HG03064 (cell line): Measurements from ENCODE around the gene MRPS16.

Experiments used
- ATAC-seq: cut with Tn5 transposase; IDR thresholded peaks from one replicate; pipeline ENCODE4 v1.9.1; 2021; ENCODE audit warnings: low read depth; ENCODE audit not compliant: unreplicated experiment

Gene MRPS16

GRCh38 chr10:73244866-73245477 is 7.5 kb downstream of the MRPS16 start:
- no peak for ATAC-seq

- no peak for ATAC-seq
These were observed 12.5 kb downstream of the MRPS16 start for GRCh38 chr10:73239908-73240307.

GRCh38 chr10:73238990-73239566 is 13.4 kb downstream of the MRPS16 start:
- ATAC-seq: no peak

- ATAC-seq: no peak
These were observed 17.7 kb downstream of the MRPS16 start for GRCh38 chr10:73234695-73235094.

GRCh38 chr10:73233883-73234282 is 18.6 kb downstream of the MRPS16 start:
- ATAC-seq: no peak

- no peak for ATAC-seq
These were observed 19.6 kb downstream of the MRPS16 start for GRCh38 chr10:73232887-73233286.

GRCh38 chr10:73229567-73229966 is 22.9 kb downstream of the MRPS16 start:
- ATAC-seq: no peak

GRCh38 chr10:73228247-73228646 is 24.2 kb downstream of the MRPS16 start:
- ATAC-seq: no peak

- ATAC-seq: no peak
These were observed 25.8 kb downstream of the MRPS16 start for GRCh38 chr10:73226663-73227062.

- no peak for ATAC-seq
These were observed 26.9 kb downstream of the MRPS16 start for GRCh38 chr10:73225518-73225917.

GRCh38 chr10:73220989-73221388 is 31.5 kb downstream of the MRPS16 start:
- no peak for ATAC-seq

GRCh38 chr10:73219384-73219783 is 33.1 kb downstream of the MRPS16 start:
- ATAC-seq: no peak

GRCh38 chr10:73218431-73219191 is 33.8 kb downstream of the MRPS16 start:
- no peak for ATAC-seq

- ATAC-seq: no peak
These were observed 34.8 kb downstream of the MRPS16 start for GRCh38 chr10:73217628-73218027.

GRCh38 chr10:73215749-73216148 is 36.7 kb downstream of the MRPS16 start:
- no peak for ATAC-seq

GRCh38 chr10:73211106-73211811 is 41.2 kb downstream of the MRPS16 start:
- ATAC-seq: no peak

GRCh38 chr10:73210395-73211105 is 41.9 kb downstream of the MRPS16 start:
- no peak for ATAC-seq

GRCh38 chr10:73209705-73210104 is 42.7 kb downstream of the MRPS16 start:
- no peak for ATAC-seq

GRCh38 chr10:73207883-73208282 is 44.6 kb downstream of the MRPS16 start:
- ATAC-seq: no peak

- ATAC-seq: no peak
These were observed 46.1 kb downstream of the MRPS16 start for GRCh38 chr10:73206385-73206784.

- ATAC-seq: no peak
These were observed 46.6 kb downstream of the MRPS16 start for GRCh38 chr10:73205890-73206289.
